DMS 273 (cell line): Measurements from ENCODE around the gene NDUFA13.

Source experiments
- DNase-seq: peaks from one replicate; lab custom pipeline; 2025; ENCODE audit not compliant: unreplicated experiment; lab: John Stamatoyannopoulos, UW

Gene NDUFA13

GRCh38 chr19:19544954-19545591, 29.0 kb downstream of the NDUFA13 start:
- DNase-seq, result no peak

GRCh38 chr19:19545707-19546106, 29.7 kb downstream of the NDUFA13 start:
- no peak for DNase-seq

- no peak for DNase-seq
Measured at GRCh38 chr19:19546751-19547162, 30.7 kb downstream of the NDUFA13 start.

- DNase-seq, result no peak
Measured at GRCh38 chr19:19547674-19548336, 31.8 kb downstream of the NDUFA13 start.

DNA sequence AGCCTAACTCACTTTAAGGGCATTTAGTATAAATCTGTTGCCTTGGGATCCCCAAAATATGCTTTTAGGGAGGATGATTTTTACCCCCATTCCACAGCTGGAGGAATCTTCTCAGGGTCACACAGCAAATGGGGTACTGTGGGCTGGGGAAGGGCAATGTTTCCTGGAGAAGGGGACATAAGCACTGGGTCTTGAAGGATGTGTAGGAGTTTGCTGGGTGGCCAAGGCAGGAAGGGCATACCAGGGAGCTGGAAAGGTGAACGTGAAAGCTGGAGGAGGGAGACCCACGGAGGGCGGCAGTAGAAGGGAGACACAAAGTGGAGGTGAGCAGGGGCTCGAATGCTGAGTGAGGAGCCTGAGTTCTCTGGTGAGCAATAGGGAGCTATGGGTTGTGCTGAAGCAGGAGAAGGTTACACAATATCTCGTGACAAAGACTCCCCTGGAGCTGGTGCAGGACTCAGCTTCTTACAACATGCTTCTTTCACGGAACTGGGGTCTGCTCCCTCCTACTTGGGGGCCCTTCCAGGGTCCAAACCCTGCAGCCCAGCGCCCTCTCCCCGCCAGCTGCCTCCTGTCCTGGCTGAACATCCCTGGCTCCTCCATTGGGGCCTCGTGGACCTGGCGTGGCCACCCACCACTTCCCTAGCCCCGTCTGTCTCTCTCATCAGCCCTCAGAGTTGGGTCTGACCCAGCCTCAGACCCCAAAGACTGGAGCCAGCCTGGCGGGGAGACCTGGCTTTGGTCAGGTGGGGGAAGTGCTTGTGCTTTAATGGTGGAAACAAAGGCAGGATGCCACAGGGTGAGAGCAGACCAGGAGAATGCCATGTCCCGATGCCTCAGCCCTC, 33.1 kb downstream of the NDUFA13 start:
- DNase-seq, result no peak

DNA sequence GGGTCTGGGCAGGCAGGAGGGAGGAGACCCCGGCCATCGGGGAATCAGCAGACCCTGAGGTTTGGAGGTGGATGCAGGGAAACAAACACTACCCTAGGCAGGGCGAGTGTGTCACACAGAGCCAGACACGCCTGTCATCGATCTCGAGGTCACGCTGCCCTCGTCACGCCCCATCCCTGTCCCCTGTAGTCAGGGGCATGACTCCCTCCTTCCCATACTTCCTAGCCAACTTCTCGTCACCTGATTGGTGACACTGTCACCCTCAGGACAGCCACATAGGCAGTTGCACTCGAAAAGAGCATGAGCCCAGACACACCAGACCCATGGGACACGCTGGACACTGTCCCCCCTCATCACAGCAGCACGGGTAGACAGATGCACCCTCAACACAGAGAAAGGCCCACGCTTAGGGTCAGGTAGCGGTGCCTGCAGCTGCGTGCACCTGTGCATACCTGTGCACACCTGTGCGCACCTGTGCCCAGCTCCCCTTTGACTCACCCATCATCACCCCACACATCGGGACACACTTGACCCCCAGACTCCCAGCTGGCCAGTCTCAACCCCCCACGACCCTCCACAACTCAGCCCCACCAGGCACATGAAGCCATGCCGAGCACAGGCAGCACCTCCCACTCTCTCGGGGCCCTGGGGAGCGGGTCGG, 33.9 kb downstream of the NDUFA13 start:
- no peak for DNase-seq

- DNase-seq, result peak; percentile 63
Measured at GRCh38 chr19:19550485-19550929, 34.5 kb downstream of the NDUFA13 start.

GRCh38 chr19:19550972-19551852, 35.2 kb downstream of the NDUFA13 start:
- peak; percentile 41 for DNase-seq

GRCh38 chr19:19551853-19552192, 35.8 kb downstream of the NDUFA13 start:
- DNase-seq, result no peak

DNA sequence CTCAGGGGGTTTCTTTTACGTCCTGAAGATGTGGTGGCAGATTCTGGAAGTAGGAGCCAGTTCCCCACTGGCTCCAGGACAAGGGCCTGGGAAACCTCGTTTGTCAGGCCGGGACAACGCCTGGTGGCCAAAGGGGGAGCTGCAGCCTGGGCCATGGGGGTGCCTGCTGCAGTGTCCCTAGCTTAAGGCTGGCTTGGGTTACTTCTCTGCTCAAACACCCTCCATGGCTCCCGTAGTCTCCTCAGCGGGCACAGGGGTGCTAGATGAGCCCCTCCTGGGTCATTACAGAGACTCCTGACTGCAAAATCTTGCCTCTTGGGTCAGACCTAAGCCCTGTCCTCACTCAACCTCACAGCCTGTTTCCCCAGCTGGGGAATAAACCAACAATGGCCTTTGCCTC, 36.8 kb downstream of the NDUFA13 start:
- peak; percentile 78 for DNase-seq

GRCh38 chr19:19553670-19554069, 37.6 kb downstream of the NDUFA13 start:
- no peak for DNase-seq

GRCh38 chr19:19554074-19555023, 38.3 kb downstream of the NDUFA13 start:
- peak; percentile 73 for DNase-seq

- DNase-seq, result no peak
Measured at GRCh38 chr19:19558055-19558454, 42.0 kb downstream of the NDUFA13 start.

DNA sequence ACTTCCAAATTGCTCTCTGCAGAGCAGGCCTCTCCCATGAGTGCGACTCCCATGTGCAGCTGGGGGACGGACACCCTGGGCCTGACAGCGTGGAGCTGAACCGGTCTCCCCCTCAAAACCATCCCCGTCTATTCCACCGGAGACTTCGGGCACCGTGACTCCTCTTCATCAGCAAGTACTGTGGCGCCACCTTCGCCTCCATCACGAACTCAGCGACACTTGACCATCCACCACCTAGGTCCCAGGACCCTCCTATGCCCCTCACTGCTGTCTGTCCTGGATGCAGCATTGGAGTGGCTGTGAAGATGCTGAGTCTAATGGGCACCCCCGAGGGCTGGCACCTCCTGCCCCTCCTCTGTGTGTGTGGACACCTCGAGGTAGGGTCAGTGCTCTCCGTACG, 42.6 kb downstream of the NDUFA13 start:
- no peak for DNase-seq

GRCh38 chr19:19559931-19560330, 43.9 kb downstream of the NDUFA13 start:
- DNase-seq, result no peak

DNA sequence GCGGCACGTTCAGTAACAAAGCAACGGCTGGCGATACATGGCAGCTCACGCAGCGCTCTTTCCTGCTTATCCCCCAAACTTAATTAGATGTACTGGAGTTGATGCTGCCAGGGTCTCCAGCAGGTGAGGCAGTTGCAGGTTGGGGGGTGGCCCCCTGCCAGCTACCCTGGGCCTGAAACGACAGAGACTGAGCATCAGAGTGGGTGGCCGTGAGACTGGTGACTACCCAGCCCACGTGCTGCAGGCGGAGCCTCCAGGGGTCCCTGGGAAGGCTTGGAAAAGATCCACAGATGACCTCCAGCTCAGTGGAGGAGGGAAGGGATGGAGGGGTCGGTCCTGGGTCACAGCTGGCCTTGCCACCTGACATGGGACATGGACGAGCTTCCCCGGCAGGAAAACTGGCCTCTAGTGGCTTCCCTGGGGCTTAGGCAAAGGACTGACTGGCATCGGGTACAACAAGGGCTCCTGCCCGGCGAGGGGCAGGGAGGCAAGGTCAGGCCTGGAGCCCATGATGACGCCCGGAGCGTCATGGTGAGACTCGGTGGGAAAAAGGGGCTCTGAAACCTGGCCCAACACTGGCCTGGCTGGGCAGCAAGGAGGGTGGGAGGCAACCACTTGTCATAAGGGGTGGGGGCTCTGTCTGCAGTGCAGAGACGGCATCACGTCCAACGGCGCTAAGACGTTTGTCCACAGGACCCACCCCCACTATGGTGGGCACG, 46.1 kb downstream of the NDUFA13 start:
- no peak for DNase-seq

DNA sequence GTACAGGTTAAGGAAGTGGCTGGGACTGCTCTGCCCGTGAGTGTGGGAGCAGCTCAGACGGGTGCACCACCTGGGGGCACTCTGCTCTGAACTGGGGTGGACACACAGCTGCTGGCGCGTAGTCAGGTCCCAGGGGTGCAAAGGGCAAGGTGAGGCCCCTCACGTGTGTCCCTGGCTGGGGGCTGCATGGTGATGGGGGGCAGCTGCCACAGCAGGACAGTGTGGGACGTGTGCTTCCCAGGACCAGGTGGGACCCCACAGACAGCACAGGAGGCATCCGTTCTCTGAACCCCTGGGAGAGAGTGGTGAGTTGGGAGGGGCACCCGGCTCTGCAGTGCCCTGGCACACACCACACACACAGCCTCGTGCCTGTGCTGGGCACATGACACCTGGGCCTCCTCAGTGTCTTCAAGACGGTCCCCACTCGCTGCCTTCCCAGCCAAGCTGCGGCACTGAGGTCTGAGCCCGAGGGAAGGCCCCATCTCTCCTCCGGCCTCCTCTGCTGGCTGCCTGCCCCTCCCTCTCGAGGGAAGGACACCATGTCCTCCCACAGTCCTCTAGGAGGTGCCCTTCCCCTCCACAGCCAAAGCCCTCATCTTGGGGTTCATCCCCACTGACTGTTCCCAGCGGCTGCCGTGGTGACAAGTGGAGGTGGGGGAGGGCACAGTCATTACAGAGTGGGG, 46.8 kb downstream of the NDUFA13 start:
- peak; percentile 33 for DNase-seq

DNA sequence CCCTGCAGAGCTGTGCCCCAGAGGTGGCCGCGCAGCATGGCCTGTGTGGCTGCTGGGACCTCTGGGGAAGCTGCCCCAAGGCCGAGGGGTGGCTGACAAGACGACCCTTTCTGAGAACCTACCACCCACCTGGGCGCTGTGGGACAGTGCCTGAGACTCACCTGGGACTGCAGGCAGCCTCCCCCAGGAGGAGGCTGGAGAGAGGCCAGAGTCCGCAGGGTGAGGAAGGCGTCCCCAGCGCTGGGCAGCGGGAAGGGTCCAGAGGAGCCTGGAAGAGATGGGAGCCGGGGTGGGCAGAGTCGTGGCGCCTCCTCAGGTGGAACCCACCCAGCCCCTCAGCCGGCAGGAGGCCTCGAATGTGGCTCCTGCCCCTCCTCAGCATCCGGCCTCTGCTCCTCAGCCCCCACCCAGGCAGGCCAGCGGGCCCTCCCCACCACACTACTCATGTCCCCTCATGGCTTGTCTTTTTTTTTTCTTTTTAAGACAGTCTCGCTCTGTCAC, 47.4 kb downstream of the NDUFA13 start:
- DNase-seq, result no peak
